Measurements from ENCODE around the gene RNPEP. TPM values are rescaled to one million over a fixed set of nuclear protein-coding genes. Genes with fewer than 3 reads are reported as not detected.

The RNPEP gene
- total and polyA plus RNA-seq, 2 of the 8 experiments (the other 6 are each of a cell fraction or from before 2014, with no cell fraction given) = 34.1 to 51.1 TPM

DNA sequence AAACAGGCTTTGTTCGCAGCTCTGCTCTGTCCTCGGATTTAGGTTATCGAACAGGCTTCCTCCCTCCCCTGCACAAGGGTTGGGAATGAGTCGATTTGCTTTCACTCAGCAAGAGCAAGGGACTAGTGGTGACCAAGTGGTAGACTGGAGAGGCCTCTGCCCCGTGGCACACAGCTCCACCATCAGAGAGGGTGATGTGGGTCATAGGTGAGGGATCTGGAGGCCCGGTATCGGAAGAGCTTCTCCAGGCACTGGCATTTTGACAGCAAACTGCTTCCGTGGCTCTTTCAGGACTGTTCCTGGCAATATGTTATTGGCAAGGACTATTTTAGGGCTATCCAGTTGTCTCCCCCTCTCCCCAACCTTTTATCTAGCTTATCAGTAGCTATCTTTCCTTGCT is 24.9 kb downstream of the RNPEP start:
- Histone ChIP-seq H3K23ac (ENCODE audit: insufficient read length) (no peak overlapping the region), H2AFZ (ENCODE audit: low read length) (no peak overlapping the region), H2BK20ac (ENCODE audit: low read length) (peak overlapping the region; percentile 94), H3K79me2 (ENCODE audit: control insufficient read depth in 1 of 2, insufficient read depth in 2 of 2, low read length in 2 of 2) (peaks cover 0 to 13% of the 10 kb centered on the region in 2 experiments; a peak in 1 of 4 replicates), H3K23me2 (ENCODE audit: low read depth, low read length) (peaks cover 9% of the 10 kb centered on the region), H3K56ac (replicated peaks; ENCODE audit: insufficient read length, low read depth, low read length) (no peak overlapping the region), H3K9ac (replicated peaks in 1 of 4; ENCODE audit: extremely low read depth in 1 of 4, low read depth in 3 of 4, low read length in 3 of 4) (peak overlapping the region in 1 of 4 experiments; percentile 5; a peak in 1 of 7 replicates), H4K91ac (replicated peaks; ENCODE audit: insufficient read length, low read length) (peak overlapping the region; percentile 99), H4K20me1 (replicated peaks in 1 of 2; ENCODE audit: control insufficient read depth in 1 of 2, insufficient read depth in 2 of 2, low read length in 2 of 2) (peaks cover 2 to 6% of the 10 kb centered on the region in 2 experiments), H3K4me1 (replicated peaks in 1 of 4; ENCODE audit: control insufficient read depth in 3 of 4, insufficient read depth in 4 of 4, low read length in 3 of 4) (peaks cover 12 to 39% (median 31%) of the 10 kb centered on the region in 4 experiments), H2BK120ac (replicated peaks; ENCODE audit: low read depth, low read length) (peak overlapping the region; percentile 98), H4K5ac (ENCODE audit: insufficient read length, low read depth, low read length) (peak overlapping the region; percentile 80), H3K4me2 (ENCODE audit: insufficient read depth in 1 of 2, low read depth in 2 of 2, low read length in 2 of 2) (peak overlapping the region; percentile 67 to 88; a peak in 3 of 4 replicates), H3K36me3 (ENCODE audit: control insufficient read depth in 2 of 4, insufficient read depth in 4 of 4, low read length in 3 of 4) (peaks cover 14 to 36% (median 23%) of the 10 kb centered on the region in 4 experiments; a peak in 7 of 8 replicates), H3K4ac (replicated peaks; ENCODE audit: insufficient read length, low read depth, low read length) (no peak overlapping the region), H2BK5ac (ENCODE audit: low read depth, low read length) (peak overlapping the region; percentile 98), H3K14ac (ENCODE audit: insufficient read length) (no peak overlapping the region), H4K8ac (ENCODE audit: extremely low read depth, insufficient read depth, low read length) (no peak overlapping the region), H3K4me3 (ENCODE audit: extremely low read depth in 1 of 4, insufficient read depth in 2 of 4, low read depth in 3 of 4, low read length in 4 of 4) (peak overlapping the region in 2 of 4 experiments; percentile 19 to 48; a peak in 4 of 8 replicates), H3K27me3 (replicated peaks in 1 of 4; ENCODE audit: control insufficient read depth in 3 of 4, extremely low read depth in 1 of 4, insufficient read depth in 3 of 4, low read length in 3 of 4) (no peaks in the 10 kb centered on the region), H2BK15ac (ENCODE audit: low read length) (0 out of 2 replicates have a peak overlapping the region, but pooled peaks have one; percentile 97), H3K27ac (ENCODE audit: low read depth, low read length) (peak overlapping the region; percentile 85), H3K18ac (ENCODE audit: extremely low read depth, low read length) (peak overlapping the region; percentile 85; the same call in 1 of the 2 replicates), H3K79me1 (ENCODE audit: low read depth, low read length) (peaks cover 5% of the 10 kb centered on the region), H3K9me3 (ENCODE audit: insufficient read depth in 2 of 2, low read depth in 1 of 2, low read length in 1 of 2) (no peaks in the 10 kb centered on the region), H2BK12ac (ENCODE audit: low read depth, low read length) (peak overlapping the region; percentile 91), H2AK5ac (ENCODE audit: low read depth, low read length) (peak overlapping the region; percentile 58; the same call in 1 of the 2 replicates)
- ChIA-PET CTCF (ENCODE audit: partially characterized antibody) (interaction anchor here (0.7 to 27.9 kb wide), 35 partner anchors 8 to 993 kb away, joined by 3 to 1014 read pairs (median 4); partner anchors contain the start of genes GPR37L1 and RNPEP), POLR2A (ENCODE audit: partially characterized antibody) (interaction anchor here (0.7 to 6.4 kb wide), 18 partner anchors 8 to 146 kb away, joined by 3 to 98 read pairs (median 6); partner anchors contain the start of genes GPR37L1, RNPEP and TIMM17A)
- TF ChIP-seq POLR2AphosphoS5 (IDR thresholded peaks at IDR 0.05; ENCODE audit: low read depth, low read length) = 0 out of 2 replicates have a peak, but pooled peaks have one; percentile 10
- TF ChIP-seq POLR2A (IDR thresholded peaks at IDR 0.05; ENCODE audit: control extremely low read depth in 1 of 2, low read depth in 2 of 2, low read length in 2 of 2) = no peak
- WGBS, 2 experiments (ENCODE audit: extremely low coverage in 1 of 2, insufficient coverage in 1 of 2, insufficient read length in 1 of 2, insufficient replicate concordance in 2 of 2, low coverage in 1 of 2, low lambda C conversion rate in 2 of 2, missing lambda C conversion rate in 1 of 2) = 66% methylated on average over 8 of the region's 8 CpGs; no CpG with 5 or more reads in 1 of the 2 experiments
- no peak for DNase-seq (ENCODE audit: low read depth in 1 of 2, low spot score in 2 of 2)
- no peak for FAIRE-seq
